Measurements from ENCODE around the gene SV2B. TPM values are rescaled to one million over a fixed set of nuclear protein-coding genes. Genes with fewer than 3 reads are reported as not detected.

SV2B gene
- polyA plus RNA-seq, 2 donors, result 0.02 to 0.07 TPM

- Histone ChIP-seq H3K4me3 (ENCODE audit: low read depth in 1 of 2, low read length in 2 of 2) (peak overlapping the region; percentile 40 to 47), H3K27me3 (ENCODE audit: control insufficient read depth in 1 of 2, insufficient read depth in 2 of 2, low read length in 2 of 2) (peaks cover 3 to 7% of the 10 kb centered on the region in 2 donors), H3K27ac (ENCODE audit: low read depth in 2 of 2, low read length in 1 of 2) (no peak overlapping the region), H3K4me1 (ENCODE audit: control insufficient read depth in 2 of 2, insufficient read depth in 2 of 2, low read length in 1 of 2) (peaks cover 3 to 7% of the 10 kb centered on the region in 2 donors), H3K36me3 (ENCODE audit: control insufficient read depth in 2 of 2, insufficient read depth in 2 of 2, low read length in 1 of 2) (no peaks in the 10 kb centered on the region), H3K9me3 (ENCODE audit: control insufficient read depth in 2 of 2, insufficient read depth in 1 of 2, low read depth in 1 of 2, low read length in 1 of 2) (peaks cover 0 to 3% of the 10 kb centered on the region in 2 donors)
- WGBS, 2 donors, result 9 to 10% methylated on average over 18 of the region's 18 CpGs
Measured at GRCh38 chr15:91100814-91101607, 954 bp downstream of the SV2B start.

GRCh38 chr15:91101608-91101920 is 1.5 kb downstream of the SV2B start:
- Histone ChIP-seq H3K27me3 (ENCODE audit: control insufficient read depth in 1 of 2, insufficient read depth in 2 of 2, low read length in 2 of 2) (peaks cover 3 to 7% of the 10 kb centered on the region in 2 donors), H3K9me3 (ENCODE audit: control insufficient read depth in 2 of 2, insufficient read depth in 1 of 2, low read depth in 1 of 2, low read length in 1 of 2) (peaks cover 0 to 3% of the 10 kb centered on the region in 2 donors)

GRCh38 chr15:91102546-91103330 is 2.7 kb downstream of the SV2B start:
- Histone ChIP-seq H3K36me3 (ENCODE audit: control insufficient read depth in 2 of 2, insufficient read depth in 2 of 2, low read length in 1 of 2) (no peaks in the 10 kb centered on the region), H3K4me3 (ENCODE audit: low read depth in 1 of 2, low read length in 2 of 2) (no peak overlapping the region), H3K9me3 (ENCODE audit: control insufficient read depth in 2 of 2, insufficient read depth in 1 of 2, low read depth in 1 of 2, low read length in 1 of 2) (peaks cover 0 to 3% of the 10 kb centered on the region in 2 donors), H3K27me3 (ENCODE audit: control insufficient read depth in 1 of 2, insufficient read depth in 2 of 2, low read length in 2 of 2) (peaks cover 3 to 7% of the 10 kb centered on the region in 2 donors), H3K4me1 (ENCODE audit: control insufficient read depth in 2 of 2, insufficient read depth in 2 of 2, low read length in 1 of 2) (peaks cover 3 to 7% of the 10 kb centered on the region in 2 donors), H3K27ac (ENCODE audit: low read depth in 2 of 2, low read length in 1 of 2) (no peak overlapping the region)
- 42 to 55% methylated on average over 6 of the region's 6 CpGs for WGBS, 2 donors

More at GRCh38 chr15:91101608-91101920, 1.5 kb downstream of the SV2B start:
- Histone ChIP-seq H3K27ac (ENCODE audit: low read depth in 2 of 2, low read length in 1 of 2) (no peak overlapping the region), H3K4me1 (ENCODE audit: control insufficient read depth in 2 of 2, insufficient read depth in 2 of 2, low read length in 1 of 2) (peaks cover 3 to 7% of the 10 kb centered on the region in 2 donors), H3K4me3 (ENCODE audit: low read depth in 1 of 2, low read length in 2 of 2) (no peak overlapping the region), H3K36me3 (ENCODE audit: control insufficient read depth in 2 of 2, insufficient read depth in 2 of 2, low read length in 1 of 2) (no peaks in the 10 kb centered on the region)
- 64 to 82% methylated on average over 5 of the region's 5 CpGs for WGBS, 2 donors

- no peak overlapping the region for H3K27ac ChIP-seq (ENCODE audit: low read depth in 2 of 2, low read length in 1 of 2)
- peaks cover 3 to 7% of the 10 kb centered on the region in 2 donors for H3K4me1 ChIP-seq (ENCODE audit: control insufficient read depth in 2 of 2, insufficient read depth in 2 of 2, low read length in 1 of 2)
- H3K27me3 ChIP-seq (ENCODE audit: control insufficient read depth in 1 of 2, insufficient read depth in 2 of 2, low read length in 2 of 2), result no peaks in the 10 kb centered on the region
- 98 to 100% methylated on average over 1 of the region's 1 CpG for WGBS, 2 donors
- no peaks in the 10 kb centered on the region for H3K9me3 ChIP-seq (ENCODE audit: control insufficient read depth in 2 of 2, insufficient read depth in 1 of 2, low read depth in 1 of 2, low read length in 1 of 2)
- H3K4me3 ChIP-seq (ENCODE audit: low read depth in 1 of 2, low read length in 2 of 2), result no peak overlapping the region
- H3K36me3 ChIP-seq (ENCODE audit: control insufficient read depth in 2 of 2, insufficient read depth in 2 of 2, low read length in 1 of 2), result no peaks in the 10 kb centered on the region
Measured at GRCh38 chr15:91104111-91104510, 4.1 kb downstream of the SV2B start.

- 73 to 83% methylated on average over 4 of the region's 4 CpGs for WGBS, 2 donors
- H3K9me3 ChIP-seq (ENCODE audit: control insufficient read depth in 2 of 2, insufficient read depth in 1 of 2, low read depth in 1 of 2, low read length in 1 of 2), result no peaks in the 10 kb centered on the region
- no peaks in the 10 kb centered on the region for H3K4me1 ChIP-seq (ENCODE audit: control insufficient read depth in 2 of 2, insufficient read depth in 2 of 2, low read length in 1 of 2)
- H3K27ac ChIP-seq (ENCODE audit: low read depth in 2 of 2, low read length in 1 of 2), result no peak overlapping the region
- H3K4me3 ChIP-seq (ENCODE audit: low read depth in 1 of 2, low read length in 2 of 2), result no peak overlapping the region
- no peaks in the 10 kb centered on the region for H3K27me3 ChIP-seq (ENCODE audit: control insufficient read depth in 1 of 2, insufficient read depth in 2 of 2, low read length in 2 of 2)
- H3K36me3 ChIP-seq (ENCODE audit: control insufficient read depth in 2 of 2, insufficient read depth in 2 of 2, low read length in 1 of 2), result no peaks in the 10 kb centered on the region
Measured at GRCh38 chr15:91108421-91108820, 8.4 kb downstream of the SV2B start.

GRCh38 chr15:91109885-91110284 is 9.8 kb downstream of the SV2B start:
- Histone ChIP-seq H3K27ac (ENCODE audit: low read depth in 2 of 2, low read length in 1 of 2) (no peak overlapping the region), H3K4me3 (ENCODE audit: low read depth in 1 of 2, low read length in 2 of 2) (no peak overlapping the region), H3K4me1 (ENCODE audit: control insufficient read depth in 2 of 2, insufficient read depth in 2 of 2, low read length in 1 of 2) (no peaks in the 10 kb centered on the region), H3K9me3 (ENCODE audit: control insufficient read depth in 2 of 2, insufficient read depth in 1 of 2, low read depth in 1 of 2, low read length in 1 of 2) (no peaks in the 10 kb centered on the region), H3K36me3 (ENCODE audit: control insufficient read depth in 2 of 2, insufficient read depth in 2 of 2, low read length in 1 of 2) (no peaks in the 10 kb centered on the region), H3K27me3 (ENCODE audit: control insufficient read depth in 1 of 2, insufficient read depth in 2 of 2, low read length in 2 of 2) (no peaks in the 10 kb centered on the region)
- WGBS, 2 donors, result 87% methylated on average over 6 of the region's 6 CpGs

- Histone ChIP-seq H3K9me3 (ENCODE audit: control insufficient read depth in 2 of 2, insufficient read depth in 1 of 2, low read depth in 1 of 2, low read length in 1 of 2) (no peaks in the 10 kb centered on the region), H3K27ac (ENCODE audit: low read depth in 2 of 2, low read length in 1 of 2) (no peak overlapping the region), H3K27me3 (ENCODE audit: control insufficient read depth in 1 of 2, insufficient read depth in 2 of 2, low read length in 2 of 2) (no peaks in the 10 kb centered on the region), H3K4me1 (ENCODE audit: control insufficient read depth in 2 of 2, insufficient read depth in 2 of 2, low read length in 1 of 2) (no peaks in the 10 kb centered on the region), H3K4me3 (ENCODE audit: low read depth in 1 of 2, low read length in 2 of 2) (no peak overlapping the region), H3K36me3 (ENCODE audit: control insufficient read depth in 2 of 2, insufficient read depth in 2 of 2, low read length in 1 of 2) (no peaks in the 10 kb centered on the region)
- WGBS, 2 donors, result 82 to 87% methylated on average over 11 of the region's 11 CpGs
Measured at GRCh38 chr15:91110407-91110806, 10.3 kb downstream of the SV2B start.

- Histone ChIP-seq H3K36me3 (ENCODE audit: control insufficient read depth in 2 of 2, insufficient read depth in 2 of 2, low read length in 1 of 2) (no peaks in the 10 kb centered on the region), H3K4me3 (ENCODE audit: low read depth in 1 of 2, low read length in 2 of 2) (no peak overlapping the region), H3K9me3 (ENCODE audit: control insufficient read depth in 2 of 2, insufficient read depth in 1 of 2, low read depth in 1 of 2, low read length in 1 of 2) (peaks cover 0 to 1% of the 10 kb centered on the region in 2 donors), H3K27ac (ENCODE audit: low read depth in 2 of 2, low read length in 1 of 2) (no peak overlapping the region), H3K27me3 (ENCODE audit: control insufficient read depth in 1 of 2, insufficient read depth in 2 of 2, low read length in 2 of 2) (no peaks in the 10 kb centered on the region), H3K4me1 (ENCODE audit: control insufficient read depth in 2 of 2, insufficient read depth in 2 of 2, low read length in 1 of 2) (peaks cover 0 to 2% of the 10 kb centered on the region in 2 donors)
- WGBS, 2 donors, result 54 to 59% methylated on average over 6 of the region's 6 CpGs
Measured at GRCh38 chr15:91113030-91113429, 13.0 kb downstream of the SV2B start.

GRCh38 chr15:91114301-91114700 is 14.2 kb downstream of the SV2B start:
- WGBS, 2 donors, result 59 to 65% methylated on average over 5 of the region's 5 CpGs
- Histone ChIP-seq H3K27me3 (ENCODE audit: control insufficient read depth in 1 of 2, insufficient read depth in 2 of 2, low read length in 2 of 2) (no peaks in the 10 kb centered on the region), H3K9me3 (ENCODE audit: control insufficient read depth in 2 of 2, insufficient read depth in 1 of 2, low read depth in 1 of 2, low read length in 1 of 2) (peaks cover 0 to 1% of the 10 kb centered on the region in 2 donors), H3K4me3 (ENCODE audit: low read depth in 1 of 2, low read length in 2 of 2) (no peak overlapping the region), H3K4me1 (ENCODE audit: control insufficient read depth in 2 of 2, insufficient read depth in 2 of 2, low read length in 1 of 2) (peaks cover 0 to 2% of the 10 kb centered on the region in 2 donors), H3K27ac (ENCODE audit: low read depth in 2 of 2, low read length in 1 of 2) (no peak overlapping the region), H3K36me3 (ENCODE audit: control insufficient read depth in 2 of 2, insufficient read depth in 2 of 2, low read length in 1 of 2) (no peaks in the 10 kb centered on the region)
